A549 (cell line): Measurements from ENCODE around the gene LLGL2. TPM values are rescaled to one million over a fixed set of nuclear protein-coding genes. Genes with fewer than 3 reads are reported as not detected.

Experiments
- ATAC-seq, 2 experiments: fragments of 200-7000 bp in 1 of 2; fragments of >200 bp in 1 of 2; cut with Nextera tagmentation in 1 of 2; cut with Tn5 transposase in 1 of 2; 3 replicates each; pipeline versions ENCODE4 v1.8.0 to v1.9.1; 2018 to 2020; ENCODE audit warnings: mild to moderate bottlenecking in 1 of 2, moderate library complexity in 1 of 2
- CTCF ChIA-PET: fragments of 300-600 bp; sonication (Branson Sonifier 250); formaldehyde crosslinking; extraction: SDS; loops from one replicate; lab custom pipeline; 2021; ENCODE audit warnings: antibody characterized with exemption, inconsistent platforms; lab: Yijun Ruan, JAX
- POLR2A ChIA-PET: fragments of 350-600 bp; formaldehyde crosslinking; extraction: SDS; loops from one replicate; lab custom pipeline; 2021; ENCODE audit warnings: antibody characterized with exemption, inconsistent platforms; lab: Yijun Ruan, JAX
- DNase-seq, 2 experiments: peaks; one replicate each; pipeline versions ENCODE4 v3.0.0 to v3.0.0-alpha.2; 2011 to 2016; ENCODE audit warnings: low read depth in 1 of 2, low spot score in 1 of 2
- FAIRE-seq: peaks from 2 replicates; lab custom pipeline; 2011; peaks lifted over from hg19 to GRCh38; lab: Jason Lieb, UNC
- H3K27ac ChIP-seq, 2 experiments: fragments of >200 bp; sonication (Bioruptor Twin); formaldehyde crosslinking; 3 replicates each; pipeline ENCODE4 v1.5.1; 2016 to 2017
- H3K4me1 ChIP-seq: fragments of >200 bp; sonication (Bioruptor Twin); formaldehyde crosslinking; 3 replicates; pipeline ENCODE4 v1.6.1; 2016
- H3K4me2 ChIP-seq: fragments of >200 bp; sonication (Bioruptor Twin); formaldehyde crosslinking; 3 replicates; pipeline ENCODE4 v1.6.1; 2016
- H3K4me3 ChIP-seq: fragments of >200 bp; sonication (Bioruptor Twin); formaldehyde crosslinking; 3 replicates; pipeline ENCODE4 v1.5.1; 2016
- H3K9me3 ChIP-seq: fragments of >200 bp; sonication (Bioruptor Twin); formaldehyde crosslinking; 3 replicates; pipeline ENCODE4 v1.6.1; 2016
- CBX2 ChIP-seq: fragments of 200-600 bp; sonication (generic); IDR thresholded peaks from 2 replicates; pipeline ENCODE4 v1.6.1; 2016; ENCODE audit warnings: low read depth, mild to moderate bottlenecking, borderline replicate concordance
- CEBPB ChIP-seq, 2 experiments: fragments of >200 bp in 1 of 2; sonication (Bioruptor Twin) in 1 of 2; formaldehyde crosslinking in 1 of 2; IDR thresholded peaks; 2 replicates each; pipeline ENCODE4 v1.6.1; 2012 to 2016
- CHD4 ChIP-seq: fragments of 200-600 bp; sonication (generic); IDR thresholded peaks from 2 replicates; pipeline ENCODE4 v1.6.1; 2016; ENCODE audit warnings: antibody characterized with exemption, mild to moderate bottlenecking, borderline replicate concordance
- E2F6 ChIP-seq: IDR thresholded peaks from 2 replicates; pipeline ENCODE4 v1.6.1; 2012; ENCODE audit warnings: low read depth, borderline replicate concordance
- EHF ChIP-seq: fragments of 250-450 bp; sonication (Bioruptor Pico); IDR thresholded peaks from 2 replicates; pipeline ENCODE4 v1.5.0; 2020; ENCODE audit warnings: mild to moderate bottlenecking
- EHMT2 ChIP-seq: fragments of 200-600 bp; sonication (generic); IDR thresholded peaks from 2 replicates; pipeline ENCODE4 v1.6.1; 2016; ENCODE audit warnings: antibody characterized with exemption, low read depth, mild to moderate bottlenecking, moderate library complexity
- FOSL2 ChIP-seq, 2 experiments: fragments of 450-650 bp in 1 of 2; fragments of >200 bp in 1 of 2; sonication (Bioruptor Twin) in 1 of 2; formaldehyde crosslinking; IDR thresholded peaks; 2 replicates each; pipeline versions ENCODE4 v1.5.0 to v1.6.1; 2016 to 2020; ENCODE audit warnings: mild to moderate bottlenecking in 1 of 2, moderate library complexity in 1 of 2
- FOXS1 ChIP-seq: fragments of 250-450 bp; sonication (Bioruptor Pico); IDR thresholded peaks from 2 replicates; pipeline ENCODE4 v1.5.0; 2020; ENCODE audit warnings: mild to moderate bottlenecking, moderate library complexity
- HOXA7 ChIP-seq: fragments of 250-450 bp; sonication (Bioruptor Pico); IDR thresholded peaks from 2 replicates; pipeline ENCODE4 v1.5.0; 2020; ENCODE audit warnings: mild to moderate bottlenecking, moderate library complexity
- JUNB ChIP-seq: fragments of >200 bp; sonication (Bioruptor Twin); formaldehyde crosslinking; IDR thresholded peaks from 2 replicates; pipeline ENCODE4 v1.6.1; 2016
- KDM1A ChIP-seq: fragments of 200-600 bp; sonication (generic); IDR thresholded peaks from 2 replicates; pipeline ENCODE4 v1.6.1; 2016; ENCODE audit warnings: low read depth, mild to moderate bottlenecking
- MAX ChIP-seq: IDR thresholded peaks from 2 replicates; pipeline ENCODE4 v1.6.1; 2012
- NR3C1 ChIP-seq: fragments of >200 bp; sonication (Bioruptor Twin); formaldehyde crosslinking; IDR thresholded peaks from 3 replicates; pipeline ENCODE4 v1.6.1; 2017
- RAD21 ChIP-seq, 2 experiments: fragments of >200 bp in 1 of 2; sonication (Bioruptor Twin) in 1 of 2; formaldehyde crosslinking in 1 of 2; IDR thresholded peaks in 1 of 2; conservative IDR thresholded peaks in 1 of 2; 2 replicates in 1 of 2; 3 replicates in 1 of 2; pipeline ENCODE4 v1.6.1; 2012 to 2018; ENCODE audit warnings: inconsistent platforms in 1 of 2
- RCOR1 ChIP-seq: fragments of 150-350 bp; IDR thresholded peaks from 2 replicates; pipeline ENCODE4 v1.6.1; 2014; ENCODE audit warnings: antibody characterized with exemption, low read length, low read depth
- RFX5 ChIP-seq: fragments of 450-650 bp; IDR thresholded peaks from 2 replicates; pipeline ENCODE4 v1.7.1; 2014; ENCODE audit warnings: antibody characterized with exemption, mild to moderate bottlenecking, moderate library complexity
- TP53 ChIP-seq: fragments of 250-450 bp; sonication (Bioruptor Pico); IDR thresholded peaks from 2 replicates; pipeline ENCODE4 v1.5.0; 2021; ENCODE audit warnings: mild to moderate bottlenecking, moderate library complexity
- ZFP36 ChIP-seq: fragments of 450-650 bp; IDR thresholded peaks from 2 replicates; pipeline ENCODE4 v1.6.1; 2014; ENCODE audit warnings: borderline replicate concordance; ENCODE audit not compliant: partially characterized antibody
- WGBS: methylation state at CpG from one replicate; pipeline ENCODE4 v1.1.6; 2017; ENCODE audit errors: missing lambda C conversion rate; 5-methylcytosine and 5-hydroxymethylcytosine counted together
- polyA plus RNA-seq, 4 experiments: library from polyadenylated mRNA; depleted of rRNA in 3 of 4; stranded (reverse); fragments of >200 nt; fragmentation: RNase III in 1 of 4; extraction: RNeasy Plus Mini Kit Qiagen cat#74134 plus additional on column Dnase treatment in 1 of 4; gene quantifications; 2 replicates in 3 of 4; 3 replicates in 1 of 4; pipeline ENCODE4 v1.2.3, GENCODE V29; 2011 to 2017
- TF ChIP-seq, protein P1 (sequence below): fragments of >200 bp; sonication (Bioruptor Twin); formaldehyde crosslinking; IDR thresholded peaks from 3 replicates; pipeline ENCODE4 v1.6.1; 2016
- TF ChIP-seq, protein P2 (sequence below): fragments of 250-450 bp; sonication (Bioruptor Pico); IDR thresholded peaks from 2 replicates; pipeline ENCODE4 v1.5.0; 2020; ENCODE audit warnings: low read depth, mild to moderate bottlenecking, moderate library complexity
- TF ChIP-seq, protein P3 (sequence below): fragments of >200 bp; sonication (Bioruptor Twin); formaldehyde crosslinking; IDR thresholded peaks from 2 replicates; pipeline ENCODE4 v1.6.1; 2016
- TF ChIP-seq, protein P4 (sequence below): fragments of 150-350 bp; IDR thresholded peaks from 2 replicates; pipeline ENCODE4 v1.6.1; 2014; ENCODE audit warnings: low read depth, mild to moderate bottlenecking, low read length

LLGL2 gene
- polyA plus RNA-seq, 2 of the 4 experiments (the other 2 are of a cell fraction) = 18.9 to 35.0 TPM

- Histone ChIP-seq H3K4me3 (no peak overlapping the region), H3K4me2 (peak overlapping the region; percentile 92; the same call in 2 of the 3 replicates), H3K27ac (peak overlapping the region in 1 of 2 experiments; percentile 29; a peak in 2 of 6 replicates), H3K9me3 (no peaks in the 10 kb centered on the region), H3K4me1 (peaks cover 21% of the 10 kb centered on the region)
- POLR2A ChIA-PET = no interaction called here
- ATAC-seq (no peak), FAIRE-seq (no peak), DNase-seq (no peak)
- CTCF ChIA-PET = interaction anchor here (0.6 to 29.9 kb wide), 9 partner anchors 10 to 159 kb away, joined by 3 to 926 read pairs (median 7); partner anchors contain the start of genes SMIM5 and TSEN54
- no peak for TF ChIP-seq HOXA7 (CRISPR knock-in tag)
- no peak for TF ChIP-seq JUNB
- TF ChIP-seq, protein P1, sequence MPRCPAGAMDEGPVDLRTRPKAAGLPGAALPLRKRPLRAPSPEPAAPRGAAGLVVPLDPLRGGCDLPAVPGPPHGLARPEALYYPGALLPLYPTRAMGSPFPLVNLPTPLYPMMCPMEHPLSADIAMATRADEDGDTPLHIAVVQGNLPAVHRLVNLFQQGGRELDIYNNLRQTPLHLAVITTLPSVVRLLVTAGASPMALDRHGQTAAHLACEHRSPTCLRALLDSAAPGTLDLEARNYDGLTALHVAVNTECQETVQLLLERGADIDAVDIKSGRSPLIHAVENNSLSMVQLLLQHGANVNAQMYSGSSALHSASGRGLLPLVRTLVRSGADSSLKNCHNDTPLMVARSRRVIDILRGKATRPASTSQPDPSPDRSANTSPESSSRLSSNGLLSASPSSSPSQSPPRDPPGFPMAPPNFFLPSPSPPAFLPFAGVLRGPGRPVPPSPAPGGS = no peak
- no peak for TF ChIP-seq CBX2
- no peak for TF ChIP-seq KDM1A
- TF ChIP-seq NR3C1 = no peak
- TF ChIP-seq, protein P2, sequence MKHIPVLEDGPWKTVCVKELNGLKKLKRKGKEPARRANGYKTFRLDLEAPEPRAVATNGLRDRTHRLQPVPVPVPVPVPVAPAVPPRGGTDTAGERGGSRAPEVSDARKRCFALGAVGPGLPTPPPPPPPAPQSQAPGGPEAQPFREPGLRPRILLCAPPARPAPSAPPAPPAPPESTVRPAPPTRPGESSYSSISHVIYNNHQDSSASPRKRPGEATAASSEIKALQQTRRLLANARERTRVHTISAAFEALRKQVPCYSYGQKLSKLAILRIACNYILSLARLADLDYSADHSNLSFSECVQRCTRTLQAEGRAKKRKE (CRISPR knock-in tag) = no peak
- no peak for TF ChIP-seq RFX5
- WGBS = 90% methylated on average over 8 of the region's 8 CpGs
Measured at GRCh38 chr17:75590314-75590761, 64.8 kb downstream of the LLGL2 start.

- POLR2A ChIA-PET = interaction anchor here (0.7 kb wide), 1 partner anchor 42 kb away, joined by 4 read pairs; no protein-coding TSS in a partner anchor
- Histone ChIP-seq H3K4me3 (no peak overlapping the region), H3K4me2 (no peak overlapping the region), H3K4me1 (peaks cover 21% of the 10 kb centered on the region), H3K27ac (peak overlapping the region in 1 of 2 experiments; percentile 29; a peak in 2 of 6 replicates), H3K9me3 (no peaks in the 10 kb centered on the region)
- ATAC-seq (peak in 1 of 2 experiments; percentile 19; a peak in 3 of 6 replicates), DNase-seq (no peak), FAIRE-seq (no peak)
- CTCF ChIA-PET = interaction anchor here (0.9 to 29.9 kb wide), 9 partner anchors 9 to 158 kb away, joined by 3 to 926 read pairs (median 6); partner anchors contain the start of genes SMIM5 and TSEN54
- TF ChIP-seq CHD4 (no peak), EHMT2 (no peak), RCOR1 (no peak), NR3C1 (no peak), CBX2 (no peak), CEBPB (IDR thresholded peaks at IDR 0.05) (no peak), FOXS1 (CRISPR knock-in tag) (no peak)
- TF ChIP-seq, protein P3, sequence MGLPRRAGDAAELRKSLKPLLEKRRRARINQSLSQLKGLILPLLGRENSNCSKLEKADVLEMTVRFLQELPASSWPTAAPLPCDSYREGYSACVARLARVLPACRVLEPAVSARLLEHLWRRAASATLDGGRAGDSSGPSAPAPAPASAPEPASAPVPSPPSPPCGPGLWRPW = no peak
- WGBS = 75% methylated on average over 12 of the region's 12 CpGs
Measured at GRCh38 chr17:75590849-75591721, 65.6 kb downstream of the LLGL2 start.

DNA sequence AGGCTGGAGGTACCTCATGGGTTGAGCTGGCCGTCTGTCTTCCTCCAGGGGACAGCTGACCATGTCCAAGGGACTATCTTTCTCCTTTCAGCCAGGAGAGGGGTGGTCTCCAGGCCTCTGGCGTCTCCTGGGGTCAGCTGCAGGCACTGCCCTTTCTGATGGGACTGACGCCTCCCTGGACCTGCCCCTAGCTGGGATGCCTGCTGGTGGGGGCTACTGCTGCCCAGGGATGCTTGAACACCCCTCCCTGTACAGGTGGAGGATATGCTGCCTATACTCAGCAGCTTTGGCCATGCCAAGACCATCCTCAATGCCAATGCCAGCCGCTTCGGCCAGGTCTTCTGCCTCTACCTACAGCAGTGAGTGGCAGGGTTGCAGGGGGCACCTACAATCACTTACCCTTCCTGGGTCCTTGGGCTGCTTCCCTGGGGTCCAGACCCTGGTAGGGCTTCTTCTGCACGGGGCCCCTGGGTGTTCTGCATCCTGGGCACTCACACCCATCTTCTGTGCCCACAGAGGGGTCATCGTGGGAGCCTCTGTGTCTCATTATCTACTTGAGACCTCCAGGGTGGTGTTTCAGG lies 66.3 kb downstream of the LLGL2 start:
- 78% methylated on average over 7 of the region's 7 CpGs for WGBS
- H3K4me1 ChIP-seq = peaks cover 21% of the 10 kb centered on the region
- no peak for ATAC-seq
- H3K4me2 ChIP-seq = no peak overlapping the region
- ChIA-PET CTCF (interaction anchor here (1.0 to 29.9 kb wide), 8 partner anchors 9 to 158 kb away, joined by 3 to 926 read pairs (median 6); partner anchors contain the start of genes SMIM5 and TSEN54), POLR2A (no interaction called here)
- H3K27ac ChIP-seq = no peak overlapping the region; a peak in 1 of 6 replicates
- no peak for FAIRE-seq
- H3K9me3 ChIP-seq = no peaks in the 10 kb centered on the region
- no peak for DNase-seq
- no peak overlapping the region for H3K4me3 ChIP-seq
- TF ChIP-seq ZFP36 (no peak), RAD21 (conservative IDR thresholded peaks at IDR 0.05 in 1 of 2, IDR thresholded peaks at IDR 0.05 in 1 of 2) (no peak), FOSL2 (IDR thresholded peaks at IDR 0.05) (no peak), FOSL2 (CRISPR knock-in tag; IDR thresholded peaks at IDR 0.05) (no peak), E2F6 (no peak), EHF (CRISPR knock-in tag) (no peak), MAX (no peak), TP53 (CRISPR knock-in tag) (no peak)
- TF ChIP-seq, protein P3 = no peak
- TF ChIP-seq, protein P2 (CRISPR knock-in tag) = no peak
- TF ChIP-seq, protein P4, sequence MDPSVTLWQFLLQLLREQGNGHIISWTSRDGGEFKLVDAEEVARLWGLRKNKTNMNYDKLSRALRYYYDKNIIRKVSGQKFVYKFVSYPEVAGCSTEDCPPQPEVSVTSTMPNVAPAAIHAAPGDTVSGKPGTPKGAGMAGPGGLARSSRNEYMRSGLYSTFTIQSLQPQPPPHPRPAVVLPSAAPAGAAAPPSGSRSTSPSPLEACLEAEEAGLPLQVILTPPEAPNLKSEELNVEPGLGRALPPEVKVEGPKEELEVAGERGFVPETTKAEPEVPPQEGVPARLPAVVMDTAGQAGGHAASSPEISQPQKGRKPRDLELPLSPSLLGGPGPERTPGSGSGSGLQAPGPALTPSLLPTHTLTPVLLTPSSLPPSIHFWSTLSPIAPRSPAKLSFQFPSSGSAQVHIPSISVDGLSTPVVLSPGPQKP = no peak
